Mesothelial cell of epicardium (in vitro differentiated cells): ENCODE results near the gene LPGAT1. TPM values are rescaled to one million over a fixed set of nuclear protein-coding genes. Genes with fewer than 3 reads are reported as not detected.

ENCODE experiments used
- DNase-seq, 2 experiments: peaks; one replicate each; pipeline ENCODE4 v3.0.0; 2021; ENCODE audit warnings: low spot score in 2 of 2; ENCODE audit not compliant: unreplicated experiment in 2 of 2
- H3K27ac Mint-ChIP-seq: 2 replicates; pipeline ENCODE4 v1.8.0; 2021; ENCODE audit warnings: mixed read lengths
- H3K27me3 Mint-ChIP-seq: 2 replicates; pipeline ENCODE4 v1.8.0; 2021; ENCODE audit warnings: low read depth, mixed read lengths
- H3K36me3 Mint-ChIP-seq: 2 replicates; pipeline ENCODE4 v1.8.0; 2021; ENCODE audit warnings: mixed read lengths
- H3K4me1 Mint-ChIP-seq: 2 replicates; pipeline ENCODE4 v1.8.0; 2021; ENCODE audit warnings: mixed read lengths
- H3K4me3 Mint-ChIP-seq: 2 replicates; pipeline ENCODE4 v1.8.0; 2021; ENCODE audit warnings: mild to moderate bottlenecking, moderate library complexity, mixed read lengths
- H3K9me3 Mint-ChIP-seq: 2 replicates; pipeline ENCODE4 v1.8.0; 2021; ENCODE audit warnings: mixed read lengths
- CTCF ChIP-seq: fragments of 200-600 bp; sonication (generic); IDR thresholded peaks from one replicate; pipeline ENCODE4 v1.5.0; 2021; ENCODE audit warnings: antibody characterized with exemption; ENCODE audit not compliant: unreplicated experiment
- total RNA-seq: library from RNA; stranded (reverse); gene quantifications from 3 replicates; pipeline ENCODE4 v1.2.1, GENCODE V29; 2021

Gene LPGAT1
- total RNA-seq, 1 donor from 2014 or later, result 29.8 TPM

GRCh38 chr1:211741116-211741515 lies 89.4 kb downstream of the LPGAT1 start:
- no peak overlapping the region for H3K27ac Mint-ChIP-seq
- DNase-seq, result no peak

DNA sequence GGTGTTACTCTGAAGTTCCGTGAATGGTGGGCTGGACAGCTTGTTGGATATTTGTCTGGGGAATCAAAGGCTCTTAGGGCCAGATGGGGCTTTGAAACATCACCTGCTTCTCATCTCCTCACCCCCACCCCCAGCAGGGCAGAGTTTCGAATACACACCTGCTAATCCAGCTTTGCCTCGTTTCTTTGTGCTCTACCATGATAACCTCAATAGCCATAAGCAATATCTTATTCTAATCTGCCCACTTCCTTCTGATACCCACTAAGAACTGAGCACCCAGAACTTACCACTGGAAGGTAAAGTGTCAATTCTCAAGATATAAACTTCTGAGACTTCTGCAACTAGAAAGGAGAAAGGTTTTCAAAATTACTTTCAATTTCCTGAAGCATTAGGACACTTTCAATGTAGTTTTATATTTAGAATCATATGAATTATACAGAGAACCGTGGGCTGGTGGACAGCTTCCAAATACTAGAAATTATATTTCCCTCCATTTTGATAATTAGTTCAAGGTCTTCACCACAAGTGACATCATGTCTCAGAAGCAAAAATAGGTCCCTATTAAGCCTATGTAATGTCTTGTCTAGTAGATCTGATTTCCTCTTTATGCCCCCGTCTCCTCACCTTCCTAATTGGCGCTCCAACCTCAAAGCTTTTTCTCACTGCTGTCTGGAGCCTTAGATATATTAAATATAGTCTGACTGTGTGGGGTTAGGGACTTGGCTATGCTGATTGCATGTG lies 90.7 kb downstream of the LPGAT1 start:
- Mint-ChIP-seq H3K4me3 (no peak overlapping the region), H3K4me1 (peaks cover 32% of the 10 kb centered on the region), H3K9me3 (no peaks in the 10 kb centered on the region), H3K27ac (no peak overlapping the region), H3K36me3 (no peaks in the 10 kb centered on the region), H3K27me3 (no peaks in the 10 kb centered on the region)
- TF ChIP-seq CTCF, result no peak
- no peak for DNase-seq

More at GRCh38 chr1:211741116-211741515, 89.4 kb downstream of the LPGAT1 start:
- no peaks in the 10 kb centered on the region for H3K27me3 Mint-ChIP-seq
- no peak overlapping the region for H3K4me3 Mint-ChIP-seq
- peaks cover 22% of the 10 kb centered on the region for H3K4me1 Mint-ChIP-seq
- no peaks in the 10 kb centered on the region for H3K36me3 Mint-ChIP-seq
- H3K9me3 Mint-ChIP-seq, result no peaks in the 10 kb centered on the region
- TF ChIP-seq CTCF, result no peak

DNA sequence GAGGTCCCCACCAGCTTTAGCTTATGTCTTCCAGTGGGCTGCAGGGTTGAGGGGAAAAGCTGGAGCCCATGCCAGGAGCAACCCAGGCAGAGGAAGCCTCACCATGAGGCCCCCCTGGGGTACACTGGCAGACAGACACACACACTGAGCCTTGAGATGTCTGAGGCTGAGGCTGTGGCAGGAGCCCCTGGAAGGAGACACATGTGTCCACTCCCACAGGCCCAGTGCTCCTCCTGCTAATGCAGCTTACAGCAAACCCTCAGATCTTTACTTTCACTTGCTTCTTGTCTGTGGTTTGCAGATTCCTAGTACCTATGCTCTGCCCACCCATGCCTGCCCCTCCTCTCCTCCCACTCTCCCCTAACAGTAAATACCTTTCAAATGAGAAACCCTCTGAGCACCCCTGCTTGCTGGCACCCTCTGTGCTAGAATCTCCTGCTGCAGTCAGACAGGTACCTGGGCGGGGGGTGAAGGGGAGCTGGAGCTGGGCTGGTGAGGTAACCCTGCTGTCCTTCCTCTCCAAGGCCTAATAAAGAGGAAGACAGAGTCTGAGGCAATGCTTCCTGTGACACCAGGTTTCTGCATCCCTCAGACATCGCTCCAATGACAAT lies 91.8 kb downstream of the LPGAT1 start:
- TF ChIP-seq CTCF, result no peak
- Mint-ChIP-seq H3K27ac (no peak overlapping the region), H3K4me1 (peaks cover 29% of the 10 kb centered on the region), H3K36me3 (no peaks in the 10 kb centered on the region), H3K27me3 (no peaks in the 10 kb centered on the region), H3K4me3 (no peak overlapping the region), H3K9me3 (no peaks in the 10 kb centered on the region)
- DNase-seq, result no peak

DNA sequence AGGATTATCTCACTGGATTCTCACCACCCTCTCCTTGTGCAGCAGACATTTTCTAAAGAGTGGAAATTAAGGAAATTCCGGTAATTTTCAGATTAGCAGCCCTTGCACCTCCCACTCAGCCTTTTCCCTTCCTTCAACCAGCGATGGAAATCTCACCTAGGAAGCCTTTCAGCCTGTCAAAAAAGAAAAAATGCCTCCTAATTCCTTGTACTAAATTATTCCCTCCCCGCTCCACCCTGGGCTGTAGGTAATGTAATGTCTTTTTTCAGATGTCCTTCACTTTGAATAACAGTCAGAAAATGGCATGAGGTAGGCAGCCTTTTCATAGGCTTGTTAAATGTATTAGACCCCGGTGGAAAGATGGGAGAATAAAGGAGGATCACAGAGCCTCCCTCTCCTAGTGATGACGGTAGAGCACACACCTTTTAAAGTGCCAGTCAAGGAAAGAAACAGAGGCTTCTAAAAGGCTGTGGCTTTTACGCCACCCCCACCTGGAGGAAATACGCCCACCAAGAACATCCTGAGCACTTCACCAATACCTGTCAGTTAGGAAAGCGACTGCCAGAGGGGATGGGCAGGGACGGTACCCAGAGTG lies 92.4 kb downstream of the LPGAT1 start:
- Mint-ChIP-seq H3K4me3 (no peak overlapping the region), H3K27ac (peak overlapping the region; percentile 21), H3K27me3 (no peaks in the 10 kb centered on the region), H3K9me3 (no peaks in the 10 kb centered on the region), H3K36me3 (no peaks in the 10 kb centered on the region), H3K4me1 (peaks cover 29% of the 10 kb centered on the region)
- no peak for TF ChIP-seq CTCF
- no peak for DNase-seq

GRCh38 chr1:211737115-211738035 lies 93.2 kb downstream of the LPGAT1 start:
- peaks cover 29% of the 10 kb centered on the region for H3K4me1 Mint-ChIP-seq
- TF ChIP-seq CTCF, result no peak
- DNase-seq, result no peak
- no peak overlapping the region for H3K4me3 Mint-ChIP-seq
- no peak overlapping the region for H3K27ac Mint-ChIP-seq
- no peaks in the 10 kb centered on the region for H3K36me3 Mint-ChIP-seq
- no peaks in the 10 kb centered on the region for H3K27me3 Mint-ChIP-seq
- H3K9me3 Mint-ChIP-seq, result no peaks in the 10 kb centered on the region
